ENCODE data around the gene FUZ. TPM values are rescaled to one million over a fixed set of nuclear protein-coding genes. Genes with fewer than 3 reads are reported as not detected.

Gene FUZ
- total and polyA plus RNA-seq, 2 of the 4 experiments (the other 2 are of a cell fraction), result 12.1 to 14.3 TPM

- peak overlapping the region; percentile 64 for H3K4me3 ChIP-seq (ENCODE audit: insufficient read depth, low read depth, low read length)
- in situ Hi-C loops (cut with MboI; ENCODE audit: low sequenced_read_pairs) (no loop called here), intact Hi-C loops (cut with micrococcal nuclease) (loop anchor here (10.0 kb wide), 1 partner anchor 98 kb away; no protein-coding TSS in a partner anchor), dilution Hi-C loops (cut with HindIII; ENCODE audit: low sequenced_read_pairs, unreplicated experiment) (no loop called here)
- peak overlapping the region; percentile 50 for H4K5ac ChIP-seq (ENCODE audit: low read depth, low read length)
- H3K27me3 ChIP-seq (ENCODE audit: control insufficient read depth, insufficient read depth, low read length), result no peaks in the 10 kb centered on the region
- peak overlapping the region; percentile 57; the same call in 1 of the 2 replicates for H3K27ac ChIP-seq (ENCODE audit: insufficient read depth, low read length)
- peaks cover 5 to 21% of the 10 kb centered on the region in 2 experiments; a peak in 2 of 4 replicates for H3K79me1 ChIP-seq (ENCODE audit: low read depth in 1 of 2, low read length in 2 of 2)
- peaks cover 2% of the 10 kb centered on the region; the same call in 1 of the 2 replicates for H3K36me3 ChIP-seq (ENCODE audit: control insufficient read depth, insufficient read depth, low read length)
- peaks cover 5% of the 10 kb centered on the region for H3K4me1 ChIP-seq (ENCODE audit: control insufficient read depth, insufficient read depth, low read length)
- H2AFZ ChIP-seq (replicated peaks; ENCODE audit: low read length, poor library complexity), result peak overlapping the region; percentile 98
- no peak overlapping the region for H2BK20ac ChIP-seq (ENCODE audit: low read depth, low read length)
- 0 out of 2 replicates have a peak overlapping the region, but pooled peaks have one; percentile 59 for H4K91ac ChIP-seq (ENCODE audit: insufficient read depth, low read depth, low read length)
- no peak overlapping the region for H3K18ac ChIP-seq (ENCODE audit: low read depth, low read length)
- BruUV-seq (replicated peaks), result TSS peak; percentile 51
- H3K9me3 ChIP-seq (ENCODE audit: control insufficient read depth, insufficient read depth, low read length), result no peaks in the 10 kb centered on the region
- H3K9me1 ChIP-seq (ENCODE audit: insufficient read depth, low read length), result peaks cover 17% of the 10 kb centered on the region
- peak overlapping the region; percentile 82 for H3K4ac ChIP-seq (ENCODE audit: low read depth, low read length)
- no peak overlapping the region for H2BK120ac ChIP-seq (ENCODE audit: low read depth, low read length)
- ChIA-PET CTCF (no interaction called here), POLR2A (ENCODE audit: unreplicated experiment) (no interaction called here)
- H3K4me2 ChIP-seq (ENCODE audit: low read depth, low read length), result peak overlapping the region; percentile 46
- DNase-seq (no peak), ATAC-seq (ENCODE audit: low read depth) (no peak)
- H2AK9ac ChIP-seq (replicated peaks; ENCODE audit: low read depth, low read length, poor library complexity), result peak overlapping the region; percentile 78
- peak overlapping the region; percentile 76 for H3K14ac ChIP-seq (replicated peaks; ENCODE audit: low read depth, low read length)
- H3K9ac ChIP-seq (ENCODE audit: low read depth, low read length), result peak overlapping the region; percentile 55
- peak overlapping the region; percentile 25; the same call in 1 of the 2 replicates for H3K23ac ChIP-seq (ENCODE audit: low read depth, low read length)
- no peaks in the 10 kb centered on the region for H4K20me1 ChIP-seq (ENCODE audit: insufficient read depth, low read length)
- peak overlapping the region; percentile 26 for H2BK5ac ChIP-seq (ENCODE audit: low read depth, low read length, poor library complexity, severe bottlenecking)
- H4K8ac ChIP-seq (ENCODE audit: low read depth in 2 of 2, low read length in 2 of 2), result peak overlapping the region; percentile 56 to 99
- H2BK15ac ChIP-seq (ENCODE audit: low read depth, low read length), result peak overlapping the region; percentile 43; the same call in 1 of the 3 replicates
- TF ChIP-seq BHLHE40 (IDR thresholded peaks at IDR 0.05; ENCODE audit: low read depth, low read length), result no peak
- no peak for TF ChIP-seq RCOR1 (IDR thresholded peaks at IDR 0.05; ENCODE audit: insufficient replicate concordance, low read length)
- no peak for TF ChIP-seq FOS (IDR thresholded peaks at IDR 0.05; ENCODE audit: low read depth, low read length)
- TF ChIP-seq MAZ (IDR thresholded peaks at IDR 0.05; ENCODE audit: borderline replicate concordance, low read depth, low read length), result no peak
- TF ChIP-seq SMC3 (IDR thresholded peaks at IDR 0.05; ENCODE audit: low read depth, low read length), result no peak
- peak overlapping the region; percentile 87 for H2AK5ac ChIP-seq (ENCODE audit: low read depth, low read length)
- 35% methylated on average over 4 of the region's 11 CpGs; no CpG with 5 or more reads in 1 of the 2 experiments for WGBS, 2 experiments (ENCODE audit: extremely low coverage in 2 of 2, insufficient read length in 1 of 2)
- H3K56ac ChIP-seq (ENCODE audit: extremely low read depth, insufficient read depth, low read length), result 0 out of 2 replicates have a peak overlapping the region, but pooled peaks have one; percentile 56
These were observed 568 bp downstream of the FUZ start for GRCh38 chr19:49812452-49812996.

Data from IMR-90 (cell line).